Peyer's patch (tissue), 4 donors: ENCODE data around the gene KLK6.

Experiments
- POLR2A ChIP-seq, 2 donors: fragments of 450-650 bp; IDR thresholded peaks; one replicate each; pipeline ENCODE4 v1.5.1; 2017; ENCODE audit warnings: antibody characterized with exemption in 2 of 2, mild to moderate bottlenecking in 2 of 2, moderate library complexity in 2 of 2
- TF ChIP-seq, protein P1 (sequence below), 6 experiments: fragments of 450-650 bp in 4 of 6; fragments of 200-600 bp in 2 of 6; sonication (generic) in 1 of 6; IDR thresholded peaks; one replicate each; pipeline ENCODE4 v1.5.1; 2017 to 2019; ENCODE audit warnings: antibody characterized with exemption in 6 of 6, mild to moderate bottlenecking in 3 of 6, moderate library complexity in 1 of 6

DNA sequence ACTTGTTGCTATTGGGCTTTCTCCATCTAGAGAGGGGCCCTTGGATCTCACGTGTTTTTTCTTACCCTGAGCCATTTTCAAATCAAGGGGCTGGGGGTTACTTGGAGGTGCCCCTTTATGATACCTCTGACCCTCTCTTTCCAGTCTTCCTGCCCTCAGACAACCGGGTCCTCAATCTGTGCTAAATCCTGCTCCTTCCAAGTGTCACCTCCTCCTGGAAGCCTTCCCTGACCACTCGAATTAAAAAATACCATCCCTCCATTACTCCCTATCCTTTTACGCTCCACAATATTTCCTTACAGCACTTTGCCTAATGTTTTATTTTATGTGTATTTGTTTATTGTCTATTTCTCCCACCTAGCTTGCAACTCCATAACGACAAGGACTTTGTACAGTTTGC is 28.7 kb upstream of the KLK6 start:
- TF ChIP-seq, protein P1, sequence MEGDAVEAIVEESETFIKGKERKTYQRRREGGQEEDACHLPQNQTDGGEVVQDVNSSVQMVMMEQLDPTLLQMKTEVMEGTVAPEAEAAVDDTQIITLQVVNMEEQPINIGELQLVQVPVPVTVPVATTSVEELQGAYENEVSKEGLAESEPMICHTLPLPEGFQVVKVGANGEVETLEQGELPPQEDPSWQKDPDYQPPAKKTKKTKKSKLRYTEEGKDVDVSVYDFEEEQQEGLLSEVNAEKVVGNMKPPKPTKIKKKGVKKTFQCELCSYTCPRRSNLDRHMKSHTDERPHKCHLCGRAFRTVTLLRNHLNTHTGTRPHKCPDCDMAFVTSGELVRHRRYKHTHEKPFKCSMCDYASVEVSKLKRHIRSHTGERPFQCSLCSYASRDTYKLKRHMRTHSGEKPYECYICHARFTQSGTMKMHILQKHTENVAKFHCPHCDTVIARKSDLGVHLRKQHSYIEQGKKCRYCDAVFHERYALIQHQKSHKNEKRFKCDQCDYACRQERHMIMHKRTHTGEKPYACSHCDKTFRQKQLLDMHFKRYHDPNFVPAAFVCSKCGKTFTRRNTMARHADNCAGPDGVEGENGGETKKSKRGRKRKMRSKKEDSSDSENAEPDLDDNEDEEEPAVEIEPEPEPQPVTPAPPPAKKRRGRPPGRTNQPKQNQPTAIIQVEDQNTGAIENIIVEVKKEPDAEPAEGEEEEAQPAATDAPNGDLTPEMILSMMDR (IDR thresholded peaks at IDR 0.05) = no peak
- no peak for TF ChIP-seq POLR2A (IDR thresholded peaks at IDR 0.05)
